ENCODE results near the gene PRR23E. TPM values are rescaled to one million over a fixed set of nuclear protein-coding genes. Genes with fewer than 3 reads are reported as not detected.

The PRR23E gene
- polyA plus RNA-seq, 4 donors, result not detected

GRCh38 chr3:127151251-127151564 lies 41.7 kb upstream of the PRR23E start:
- DNase-seq, result no peak
- H3K27me3 ChIP-seq (ENCODE audit: control insufficient read depth in 3 of 3, insufficient read depth in 3 of 3, low read length in 3 of 3), result peaks cover 0 to 11% (median 0%) of the 10 kb centered on the region in 3 donors
- no peaks in the 10 kb centered on the region for H3K9me3 ChIP-seq (ENCODE audit: control insufficient read depth in 2 of 2, insufficient read depth in 1 of 2, low read depth in 1 of 2, low read length in 1 of 2)
- H3K27ac ChIP-seq (ENCODE audit: low read depth in 1 of 3, low read length in 2 of 3), result no peak overlapping the region
- H3K36me3 ChIP-seq (ENCODE audit: control insufficient read depth in 3 of 3, insufficient read depth in 2 of 3, low read depth in 1 of 3, low read length in 3 of 3), result no peaks in the 10 kb centered on the region
- H3K4me1 ChIP-seq (ENCODE audit: control insufficient read depth in 3 of 3, insufficient read depth in 2 of 3, low read depth in 1 of 3, low read length in 2 of 3), result no peaks in the 10 kb centered on the region
- no peak overlapping the region for H3K4me3 ChIP-seq (ENCODE audit: low read depth in 1 of 3, low read length in 3 of 3)
- FAIRE-seq, result no peak
- 91 to 95% (median 94%) methylated on average over 9 of the region's 9 CpGs for WGBS, 3 donors

GRCh38 chr3:127151992-127152650 lies 40.8 kb upstream of the PRR23E start:
- Histone ChIP-seq H3K36me3 (ENCODE audit: control insufficient read depth in 3 of 3, insufficient read depth in 2 of 3, low read depth in 1 of 3, low read length in 3 of 3) (no peaks in the 10 kb centered on the region), H3K9me3 (ENCODE audit: control insufficient read depth in 2 of 2, insufficient read depth in 1 of 2, low read depth in 1 of 2, low read length in 1 of 2) (no peaks in the 10 kb centered on the region), H3K4me1 (ENCODE audit: control insufficient read depth in 3 of 3, insufficient read depth in 2 of 3, low read depth in 1 of 3, low read length in 2 of 3) (no peaks in the 10 kb centered on the region), H3K27ac (ENCODE audit: low read depth in 1 of 3, low read length in 2 of 3) (no peak overlapping the region), H3K4me3 (ENCODE audit: low read depth in 1 of 3, low read length in 3 of 3) (no peak overlapping the region), H3K27me3 (ENCODE audit: control insufficient read depth in 3 of 3, insufficient read depth in 3 of 3, low read length in 3 of 3) (peaks cover 0 to 15% (median 0%) of the 10 kb centered on the region in 3 donors)
- 77 to 90% (median 77%) methylated on average over 2 of the region's 2 CpGs for WGBS, 3 donors
- no peak for DNase-seq
- no peak for FAIRE-seq

- no peaks in the 10 kb centered on the region for H3K36me3 ChIP-seq (ENCODE audit: control insufficient read depth in 3 of 3, insufficient read depth in 2 of 3, low read depth in 1 of 3, low read length in 3 of 3)
- no peak for FAIRE-seq
- 85 to 91% (median 86%) methylated on average over 10 of the region's 10 CpGs for WGBS, 3 donors
- H3K27ac ChIP-seq (ENCODE audit: low read depth in 1 of 3, low read length in 2 of 3), result no peak overlapping the region
- H3K9me3 ChIP-seq (ENCODE audit: control insufficient read depth in 2 of 2, insufficient read depth in 1 of 2, low read depth in 1 of 2, low read length in 1 of 2), result no peaks in the 10 kb centered on the region
- no peak overlapping the region for H3K4me3 ChIP-seq (ENCODE audit: low read depth in 1 of 3, low read length in 3 of 3)
- H3K27me3 ChIP-seq (ENCODE audit: control insufficient read depth in 3 of 3, insufficient read depth in 3 of 3, low read length in 3 of 3), result peaks cover 0 to 13% (median 0%) of the 10 kb centered on the region in 3 donors
- no peak for DNase-seq
- H3K4me1 ChIP-seq (ENCODE audit: control insufficient read depth in 3 of 3, insufficient read depth in 2 of 3, low read depth in 1 of 3, low read length in 2 of 3), result no peaks in the 10 kb centered on the region
These were observed 40.0 kb upstream of the PRR23E start for GRCh38 chr3:127152684-127153505.

- Histone ChIP-seq H3K4me1 (ENCODE audit: control insufficient read depth in 3 of 3, insufficient read depth in 2 of 3, low read depth in 1 of 3, low read length in 2 of 3) (no peaks in the 10 kb centered on the region), H3K9me3 (ENCODE audit: control insufficient read depth in 2 of 2, insufficient read depth in 1 of 2, low read depth in 1 of 2, low read length in 1 of 2) (no peaks in the 10 kb centered on the region), H3K4me3 (ENCODE audit: low read depth in 1 of 3, low read length in 3 of 3) (no peak overlapping the region), H3K27ac (ENCODE audit: low read depth in 1 of 3, low read length in 2 of 3) (no peak overlapping the region), H3K36me3 (ENCODE audit: control insufficient read depth in 3 of 3, insufficient read depth in 2 of 3, low read depth in 1 of 3, low read length in 3 of 3) (no peaks in the 10 kb centered on the region), H3K27me3 (ENCODE audit: control insufficient read depth in 3 of 3, insufficient read depth in 3 of 3, low read length in 3 of 3) (peaks cover 0 to 18% (median 0%) of the 10 kb centered on the region in 3 donors)
- DNase-seq (no peak), FAIRE-seq (no peak)
- 82 to 83% (median 82%) methylated on average over 5 of the region's 5 CpGs for WGBS, 3 donors
These were observed 39.5 kb upstream of the PRR23E start for GRCh38 chr3:127153506-127153815.

GRCh38 chr3:127156338-127157050 lies 36.4 kb upstream of the PRR23E start:
- Histone ChIP-seq H3K9me3 (ENCODE audit: control insufficient read depth in 2 of 2, insufficient read depth in 1 of 2, low read depth in 1 of 2, low read length in 1 of 2) (no peaks in the 10 kb centered on the region), H3K4me1 (ENCODE audit: control insufficient read depth in 3 of 3, insufficient read depth in 2 of 3, low read depth in 1 of 3, low read length in 2 of 3) (no peaks in the 10 kb centered on the region), H3K36me3 (ENCODE audit: control insufficient read depth in 3 of 3, insufficient read depth in 2 of 3, low read depth in 1 of 3, low read length in 3 of 3) (no peaks in the 10 kb centered on the region), H3K27me3 (ENCODE audit: control insufficient read depth in 3 of 3, insufficient read depth in 3 of 3, low read length in 3 of 3) (peaks cover 0 to 16% (median 0%) of the 10 kb centered on the region in 3 donors), H3K27ac (ENCODE audit: low read depth in 1 of 3, low read length in 2 of 3) (no peak overlapping the region), H3K4me3 (ENCODE audit: low read depth in 1 of 3, low read length in 3 of 3) (no peak overlapping the region)
- no peak for FAIRE-seq
- WGBS, 3 donors, result 51 to 62% (median 54%) methylated on average over 16 of the region's 16 CpGs
- no peak for DNase-seq

- Histone ChIP-seq H3K27me3 (ENCODE audit: control insufficient read depth in 3 of 3, insufficient read depth in 3 of 3, low read length in 3 of 3) (peaks cover 0 to 16% (median 0%) of the 10 kb centered on the region in 3 donors), H3K4me1 (ENCODE audit: control insufficient read depth in 3 of 3, insufficient read depth in 2 of 3, low read depth in 1 of 3, low read length in 2 of 3) (no peaks in the 10 kb centered on the region), H3K36me3 (ENCODE audit: control insufficient read depth in 3 of 3, insufficient read depth in 2 of 3, low read depth in 1 of 3, low read length in 3 of 3) (no peaks in the 10 kb centered on the region), H3K27ac (ENCODE audit: low read depth in 1 of 3, low read length in 2 of 3) (no peak overlapping the region), H3K9me3 (ENCODE audit: control insufficient read depth in 2 of 2, insufficient read depth in 1 of 2, low read depth in 1 of 2, low read length in 1 of 2) (no peaks in the 10 kb centered on the region), H3K4me3 (ENCODE audit: low read depth in 1 of 3, low read length in 3 of 3) (no peak overlapping the region)
- FAIRE-seq, result no peak
- WGBS, 3 donors, result 11 to 30% (median 20%) methylated on average over 14 of the region's 14 CpGs
- no peak for DNase-seq
These were observed 35.6 kb upstream of the PRR23E start for GRCh38 chr3:127157171-127157828.

- no peak overlapping the region for H3K27ac ChIP-seq (ENCODE audit: low read depth in 1 of 3, low read length in 2 of 3)
- WGBS, 3 donors, result 25 to 28% (median 25%) methylated on average over 10 of the region's 10 CpGs
- peaks cover 0 to 16% (median 0%) of the 10 kb centered on the region in 3 donors for H3K27me3 ChIP-seq (ENCODE audit: control insufficient read depth in 3 of 3, insufficient read depth in 3 of 3, low read length in 3 of 3)
- H3K9me3 ChIP-seq (ENCODE audit: control insufficient read depth in 2 of 2, insufficient read depth in 1 of 2, low read depth in 1 of 2, low read length in 1 of 2), result no peaks in the 10 kb centered on the region
- H3K4me3 ChIP-seq (ENCODE audit: low read depth in 1 of 3, low read length in 3 of 3), result no peak overlapping the region
- DNase-seq (peak in 1 of 2 donors; percentile 21), FAIRE-seq (no peak)
- H3K36me3 ChIP-seq (ENCODE audit: control insufficient read depth in 3 of 3, insufficient read depth in 2 of 3, low read depth in 1 of 3, low read length in 3 of 3), result no peaks in the 10 kb centered on the region
- no peaks in the 10 kb centered on the region for H3K4me1 ChIP-seq (ENCODE audit: control insufficient read depth in 3 of 3, insufficient read depth in 2 of 3, low read depth in 1 of 3, low read length in 2 of 3)
These were observed 34.2 kb upstream of the PRR23E start for GRCh38 chr3:127158614-127159229.

GRCh38 chr3:127159543-127159942 lies 33.4 kb upstream of the PRR23E start:
- FAIRE-seq (no peak), DNase-seq (no peak)

More at GRCh38 chr3:127159543-127159942, 33.4 kb upstream of the PRR23E start:
- Histone ChIP-seq H3K27me3 (ENCODE audit: control insufficient read depth in 3 of 3, insufficient read depth in 3 of 3, low read length in 3 of 3) (peaks cover 0 to 16% (median 0%) of the 10 kb centered on the region in 3 donors), H3K4me1 (ENCODE audit: control insufficient read depth in 3 of 3, insufficient read depth in 2 of 3, low read depth in 1 of 3, low read length in 2 of 3) (no peaks in the 10 kb centered on the region), H3K9me3 (ENCODE audit: control insufficient read depth in 2 of 2, insufficient read depth in 1 of 2, low read depth in 1 of 2, low read length in 1 of 2) (no peaks in the 10 kb centered on the region), H3K27ac (ENCODE audit: low read depth in 1 of 3, low read length in 2 of 3) (no peak overlapping the region), H3K4me3 (ENCODE audit: low read depth in 1 of 3, low read length in 3 of 3) (no peak overlapping the region), H3K36me3 (ENCODE audit: control insufficient read depth in 3 of 3, insufficient read depth in 2 of 3, low read depth in 1 of 3, low read length in 3 of 3) (no peaks in the 10 kb centered on the region)
- WGBS, 3 donors, result 45 to 68% (median 58%) methylated on average over 7 of the region's 7 CpGs
